Kidney epithelial cell (primary cell): ENCODE measurements around the gene MTHFS. TPM values are rescaled to one million over a fixed set of nuclear protein-coding genes. Genes with fewer than 3 reads are reported as not detected.
"Not testable (repeated sequence)": the region's sequence is repeated elsewhere in the genome, so short reads cannot be mapped to it uniquely, and the experiment has no call there.

Source experiments
- DNase-seq: peaks from one replicate; pipeline ENCODE4 v3.0.0-alpha.2; 2010; ENCODE audit warnings: low read depth
- H3K27me3 ChIP-seq: 2 replicates; pipeline ENCODE4 v1.6.0; 2011; ENCODE audit warnings: low read length; ENCODE audit not compliant: control insufficient read depth, insufficient read depth
- H3K36me3 ChIP-seq: 2 replicates; pipeline ENCODE4 v1.5.1; 2011; ENCODE audit warnings: low read length; ENCODE audit not compliant: control insufficient read depth, insufficient read depth
- H3K4me3 ChIP-seq: 2 replicates; pipeline ENCODE4 v1.5.1; 2011; ENCODE audit warnings: low read depth, mild to moderate bottlenecking, control low read depth, low read length
- total RNA-seq: library from RNA; depleted of rRNA; stranded (reverse); fragments of >200 nt; gene quantifications from 2 replicates; pipeline ENCODE4 v1.2.3, GENCODE V29; 2015
- TF ChIP-seq, protein P1 (sequence below): IDR thresholded peaks from 2 replicates; pipeline ENCODE4 v1.5.1; 2011; ENCODE audit warnings: mild to moderate bottlenecking, moderate library complexity, low read length, control low read depth, inconsistent platforms; ENCODE audit not compliant: insufficient read depth, poor library complexity, severe bottlenecking

Gene MTHFS
- total RNA-seq, 1 donor from 2014 or later = 36.5 TPM

DNA sequence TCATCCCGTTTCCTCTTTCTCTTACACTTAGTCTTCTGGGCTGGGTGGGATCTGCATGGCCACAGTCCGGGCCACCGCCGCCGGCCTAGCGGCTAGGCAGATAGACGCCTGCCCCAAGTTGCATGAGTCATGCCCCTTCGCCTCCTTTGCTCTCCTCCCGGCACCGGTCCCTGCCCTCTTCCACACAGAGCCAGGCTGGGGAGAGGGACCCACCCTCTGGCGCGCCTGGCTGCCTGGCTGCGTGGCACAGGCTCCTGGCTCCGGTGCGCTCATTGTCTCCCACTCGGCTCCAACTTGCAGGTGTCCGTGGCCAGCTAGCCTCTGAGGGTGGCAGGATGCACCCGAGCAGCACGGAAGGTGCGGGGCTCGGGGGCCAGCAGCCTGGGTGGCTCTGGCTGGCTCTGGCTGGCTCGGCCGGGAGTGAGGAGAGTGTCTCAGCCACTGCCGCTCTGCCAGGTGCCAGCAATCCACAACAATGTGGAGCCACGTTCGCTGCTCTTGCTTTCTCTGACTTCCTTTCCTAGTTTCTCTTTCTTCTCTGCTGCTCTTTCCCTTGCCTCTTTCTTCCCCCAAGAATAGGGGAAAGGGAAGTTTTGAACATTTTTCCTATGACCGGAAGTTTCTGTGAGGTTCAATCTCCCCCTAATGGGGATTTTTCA lies 22.4 kb upstream of the MTHFS start:
- TF ChIP-seq, protein P1, sequence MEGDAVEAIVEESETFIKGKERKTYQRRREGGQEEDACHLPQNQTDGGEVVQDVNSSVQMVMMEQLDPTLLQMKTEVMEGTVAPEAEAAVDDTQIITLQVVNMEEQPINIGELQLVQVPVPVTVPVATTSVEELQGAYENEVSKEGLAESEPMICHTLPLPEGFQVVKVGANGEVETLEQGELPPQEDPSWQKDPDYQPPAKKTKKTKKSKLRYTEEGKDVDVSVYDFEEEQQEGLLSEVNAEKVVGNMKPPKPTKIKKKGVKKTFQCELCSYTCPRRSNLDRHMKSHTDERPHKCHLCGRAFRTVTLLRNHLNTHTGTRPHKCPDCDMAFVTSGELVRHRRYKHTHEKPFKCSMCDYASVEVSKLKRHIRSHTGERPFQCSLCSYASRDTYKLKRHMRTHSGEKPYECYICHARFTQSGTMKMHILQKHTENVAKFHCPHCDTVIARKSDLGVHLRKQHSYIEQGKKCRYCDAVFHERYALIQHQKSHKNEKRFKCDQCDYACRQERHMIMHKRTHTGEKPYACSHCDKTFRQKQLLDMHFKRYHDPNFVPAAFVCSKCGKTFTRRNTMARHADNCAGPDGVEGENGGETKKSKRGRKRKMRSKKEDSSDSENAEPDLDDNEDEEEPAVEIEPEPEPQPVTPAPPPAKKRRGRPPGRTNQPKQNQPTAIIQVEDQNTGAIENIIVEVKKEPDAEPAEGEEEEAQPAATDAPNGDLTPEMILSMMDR = no peak
- Histone ChIP-seq H3K36me3 (peaks cover 6% of the 10 kb centered on the region), H3K27me3 (no peaks in the 10 kb centered on the region), H3K4me3 (no peak overlapping the region)
- DNase-seq = no peak

GRCh38 chr15:79918278-79918677 lies 21.5 kb upstream of the MTHFS start:
- no peak overlapping the region for H3K4me3 ChIP-seq
- peaks cover 6% of the 10 kb centered on the region for H3K36me3 ChIP-seq
- H3K27me3 ChIP-seq = no peaks in the 10 kb centered on the region
- TF ChIP-seq, protein P1 = no peak
- DNase-seq = no peak

DNA sequence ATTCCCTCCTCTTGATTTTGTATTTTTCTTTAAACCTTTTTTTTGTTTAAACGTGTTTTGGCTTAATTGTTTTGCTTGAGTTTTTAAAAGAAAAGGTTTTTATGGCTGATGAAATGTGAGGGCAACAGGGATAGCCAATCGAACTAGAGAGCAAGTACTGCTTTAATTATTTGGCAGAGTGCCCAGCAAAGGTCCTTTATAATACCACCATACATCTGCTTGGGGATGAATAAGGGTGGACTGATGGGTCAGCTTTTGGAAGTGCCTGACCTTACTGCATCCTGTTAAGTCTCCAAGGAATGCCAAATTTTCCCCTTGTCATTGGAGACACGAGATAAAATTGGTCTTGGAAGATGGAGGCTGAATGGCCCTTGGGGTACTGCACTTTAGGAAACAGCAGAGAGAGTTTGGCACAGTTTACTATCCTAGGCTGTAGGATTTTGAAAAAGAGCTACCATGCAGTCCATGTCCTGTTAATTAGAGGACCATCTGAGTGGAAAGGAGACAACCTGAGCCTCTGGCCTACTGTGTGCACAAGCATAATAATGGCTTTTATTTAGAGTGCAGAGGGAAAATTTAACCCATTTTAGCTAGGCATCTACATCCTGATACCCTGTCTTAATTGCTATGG lies 19.8 kb upstream of the MTHFS start:
- TF ChIP-seq, protein P1 = no peak
- Histone ChIP-seq H3K27me3 (no peaks in the 10 kb centered on the region), H3K4me3 (no peak overlapping the region), H3K36me3 (peaks cover 5% of the 10 kb centered on the region)
- DNase-seq = no peak

- H3K36me3 ChIP-seq, H3K27me3 ChIP-seq, H3K4me3 ChIP-seq, DNase-seq: not testable (repeated sequence)
Measured at GRCh38 chr15:79915776-79916501, 19.1 kb upstream of the MTHFS start.

DNA sequence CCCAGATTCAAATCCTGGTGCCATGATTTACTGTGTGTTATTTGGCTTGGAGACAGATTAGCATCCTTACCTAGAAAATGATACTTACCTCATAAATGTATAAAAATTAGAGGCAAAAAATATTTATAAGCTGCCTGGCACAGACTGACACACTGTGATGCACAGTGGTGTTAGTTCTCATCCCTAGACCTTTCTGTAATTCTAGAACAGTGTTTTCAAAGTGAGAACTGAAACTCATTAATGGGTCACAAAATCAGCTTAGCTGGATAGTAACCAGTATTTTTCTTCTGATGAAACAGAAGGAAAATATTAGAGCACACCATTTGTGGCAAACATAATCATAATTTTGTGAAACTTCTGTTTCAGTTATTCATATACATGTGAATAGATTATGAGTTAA lies 17.9 kb upstream of the MTHFS start:
- H3K4me3 ChIP-seq = no peak overlapping the region
- no peaks in the 10 kb centered on the region for H3K27me3 ChIP-seq
- DNase-seq = no peak
- TF ChIP-seq, protein P1 = no peak
- H3K36me3 ChIP-seq = peaks cover 4% of the 10 kb centered on the region

GRCh38 chr15:79909556-79910335 lies 12.9 kb upstream of the MTHFS start:
- not testable (repeated sequence) for H3K36me3 ChIP-seq, H3K27me3 ChIP-seq, H3K4me3 ChIP-seq, DNase-seq
